HG03095 (cell line): ENCODE results near the gene ACKR2.
A peak's percentile ranks its signal among the peaks of the same experiment; 100 is the strongest.

Experiments
- ATAC-seq: cut with Tn5 transposase; IDR thresholded peaks from one replicate; pipeline ENCODE4 v1.9.1; 2021; ENCODE audit warnings: moderate library complexity; ENCODE audit not compliant: unreplicated experiment

ACKR2 gene

DNA sequence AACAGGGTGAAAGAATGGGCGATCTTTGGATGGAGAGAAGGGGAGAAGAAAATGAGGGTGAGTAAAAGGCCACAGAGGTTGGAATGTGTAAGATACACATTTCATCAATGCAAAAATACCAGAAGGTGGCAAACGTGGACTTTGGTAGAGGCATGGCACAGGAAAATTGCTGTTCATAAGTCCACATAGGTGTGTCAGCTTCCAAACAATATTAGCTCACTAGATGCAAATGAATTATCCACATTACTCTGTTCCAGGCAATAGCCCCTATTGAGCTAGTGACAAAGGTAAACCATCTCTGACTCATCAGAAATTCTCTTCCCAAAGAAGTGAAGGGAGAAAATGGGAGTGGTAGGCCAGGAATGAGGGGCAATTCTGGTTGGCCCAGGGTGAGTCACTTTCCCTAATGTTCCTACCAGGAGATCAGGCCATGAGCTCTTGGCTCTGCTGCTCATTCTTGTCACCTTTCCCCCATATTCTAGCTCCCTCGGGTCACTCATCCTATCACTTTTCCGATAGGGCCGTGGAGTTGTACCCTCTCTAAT, 19.9 kb downstream of the ACKR2 start:
- ATAC-seq = no peak

DNA sequence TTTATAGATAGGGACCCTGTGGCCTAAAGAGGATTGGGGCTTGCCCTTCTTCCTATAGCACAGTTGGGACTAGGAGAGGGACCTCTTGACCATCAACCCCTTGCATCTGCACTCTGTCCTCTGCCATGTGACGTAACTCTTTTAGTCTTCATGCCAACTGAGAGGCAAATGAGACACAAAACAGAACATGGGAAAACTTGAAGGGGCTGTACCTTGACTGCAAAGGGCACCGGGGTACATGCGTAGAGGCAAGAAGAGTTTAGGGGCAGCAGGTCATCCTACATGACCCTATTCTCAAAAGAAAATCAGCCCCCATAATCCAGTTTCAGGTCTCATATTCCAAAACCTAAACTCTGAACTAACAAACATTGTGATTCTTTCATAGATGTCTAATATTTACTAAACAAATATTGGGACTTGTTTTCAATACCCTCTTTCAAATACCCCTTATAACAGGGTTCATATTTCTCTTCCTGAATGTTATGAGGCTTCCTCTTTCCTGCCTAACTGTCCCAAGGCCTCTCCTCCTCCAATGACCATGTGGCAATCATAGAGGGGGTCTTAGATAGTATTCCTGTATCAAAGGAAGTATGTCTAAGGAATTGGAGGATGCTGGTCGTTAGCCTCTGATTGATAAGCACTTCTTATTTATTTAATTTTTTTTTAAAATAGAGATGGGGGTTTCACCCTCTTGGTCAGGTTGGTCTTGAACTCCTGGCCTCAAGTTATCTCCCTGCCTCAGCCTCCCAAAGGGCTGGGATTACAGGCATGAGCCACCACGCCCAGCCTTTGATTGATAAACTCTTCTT, 20.6 kb downstream of the ACKR2 start:
- ATAC-seq = no peak

DNA sequence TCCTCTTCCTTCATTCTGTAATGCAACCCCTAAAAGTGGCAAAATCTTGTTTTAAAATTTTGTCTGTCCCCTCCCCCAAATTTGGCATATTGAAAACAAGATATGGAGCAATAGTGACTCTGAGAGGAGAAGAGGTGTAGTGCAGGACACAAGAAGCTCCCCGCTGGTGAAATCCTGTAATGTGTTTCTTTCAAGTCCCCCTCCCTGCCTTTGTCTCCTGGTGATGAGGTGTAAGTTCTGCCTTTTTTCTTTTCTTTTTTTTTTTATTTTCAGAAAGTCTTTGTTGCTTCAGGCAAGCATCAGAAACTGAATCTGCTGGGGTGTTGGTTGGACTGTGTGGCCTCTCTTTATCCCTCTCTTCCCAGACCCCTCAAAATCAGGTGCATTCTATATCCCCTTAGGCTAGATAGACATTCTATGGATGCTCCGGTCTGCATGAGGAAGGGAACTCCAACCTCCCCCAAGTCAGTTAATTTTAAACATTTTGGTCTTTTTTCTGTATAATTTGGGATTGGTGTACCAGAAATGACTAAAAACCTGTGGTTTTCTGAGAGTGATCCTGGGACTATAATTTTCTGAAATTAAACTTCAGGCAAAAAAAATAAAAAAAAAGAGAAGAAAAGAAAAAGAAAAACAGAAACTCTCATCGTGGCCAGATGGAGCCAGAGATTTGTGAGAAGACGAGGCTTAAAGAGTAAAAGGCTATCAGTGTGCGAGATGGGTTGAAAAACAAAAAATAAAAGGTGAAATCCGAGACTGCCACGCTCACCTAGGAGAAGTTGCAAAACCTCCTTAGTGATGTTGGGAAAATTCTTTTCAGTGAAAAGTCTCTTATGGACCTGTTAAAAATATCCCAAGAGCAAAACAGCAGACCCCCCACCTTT, 21.4 kb downstream of the ACKR2 start:
- no peak for ATAC-seq

GRCh38 chr3:42831321-42831713, 22.1 kb downstream of the ACKR2 start:
- ATAC-seq = no peak

GRCh38 chr3:42836150-42837123, 27.2 kb downstream of the ACKR2 start:
- no peak for ATAC-seq

DNA sequence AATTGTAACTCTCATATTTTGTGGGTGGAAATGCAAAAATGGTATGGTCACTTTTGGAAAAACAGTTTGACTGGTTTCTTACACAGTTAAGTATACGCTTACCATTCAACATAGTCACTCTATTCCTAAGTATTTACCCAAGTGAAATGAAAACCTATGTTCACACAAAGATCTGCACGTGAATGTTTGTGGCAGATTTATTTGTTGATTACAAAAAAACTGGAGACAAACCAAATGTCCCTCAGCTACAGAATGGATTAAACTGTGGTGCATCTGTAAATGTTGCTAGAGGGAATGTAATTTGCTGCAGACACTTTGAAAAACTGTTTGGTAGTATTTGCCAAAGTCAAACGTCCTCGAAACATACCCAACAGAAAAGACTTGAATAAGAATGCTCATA, 29.3 kb downstream of the ACKR2 start:
- no peak for ATAC-seq

DNA sequence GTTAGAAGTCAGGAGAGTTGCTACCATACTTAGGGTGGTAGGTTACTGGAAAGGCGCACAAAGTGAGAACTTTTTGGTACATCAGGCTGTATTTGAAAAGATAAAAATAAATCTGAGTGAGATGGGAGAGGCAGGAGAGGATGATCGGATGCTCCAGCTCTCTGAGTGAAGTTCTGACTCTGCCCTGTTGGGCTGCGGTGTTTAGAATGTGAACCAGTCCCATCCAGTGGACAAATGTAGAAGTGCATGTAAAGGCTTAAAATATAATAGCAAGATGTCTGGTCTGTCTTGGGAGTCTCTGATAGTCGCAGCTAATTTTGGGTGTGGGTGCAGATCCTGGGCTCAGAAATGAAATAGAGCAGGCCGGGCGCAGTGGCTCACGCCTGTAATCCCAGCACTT, 30.4 kb downstream of the ACKR2 start:
- peak; percentile 97 for ATAC-seq

GRCh38 chr3:42841332-42841731, 32.1 kb downstream of the ACKR2 start:
- ATAC-seq = no peak

GRCh38 chr3:42843713-42844411, 34.6 kb downstream of the ACKR2 start:
- no peak for ATAC-seq

GRCh38 chr3:42844412-42844713, 35.1 kb downstream of the ACKR2 start:
- ATAC-seq = no peak

DNA sequence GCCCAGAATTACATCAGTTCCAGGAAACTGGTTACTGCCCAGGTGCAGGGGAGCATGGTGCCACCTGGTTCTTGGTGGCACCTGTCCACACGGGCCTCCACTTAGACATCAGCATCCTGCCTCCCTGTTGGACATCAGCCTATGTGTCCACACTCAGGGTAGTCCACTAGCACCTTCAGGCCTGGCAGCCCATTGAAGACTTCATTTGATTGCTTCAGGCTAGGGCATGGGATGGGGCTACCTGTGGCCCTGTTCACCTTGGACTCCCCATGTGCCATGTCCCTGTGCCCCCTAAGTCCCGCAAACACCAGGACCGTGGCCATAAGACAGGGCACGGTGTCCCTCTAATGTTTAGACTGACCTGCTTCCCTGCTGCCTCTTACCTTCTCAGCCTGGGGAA, 35.6 kb downstream of the ACKR2 start:
- no peak for ATAC-seq

DNA sequence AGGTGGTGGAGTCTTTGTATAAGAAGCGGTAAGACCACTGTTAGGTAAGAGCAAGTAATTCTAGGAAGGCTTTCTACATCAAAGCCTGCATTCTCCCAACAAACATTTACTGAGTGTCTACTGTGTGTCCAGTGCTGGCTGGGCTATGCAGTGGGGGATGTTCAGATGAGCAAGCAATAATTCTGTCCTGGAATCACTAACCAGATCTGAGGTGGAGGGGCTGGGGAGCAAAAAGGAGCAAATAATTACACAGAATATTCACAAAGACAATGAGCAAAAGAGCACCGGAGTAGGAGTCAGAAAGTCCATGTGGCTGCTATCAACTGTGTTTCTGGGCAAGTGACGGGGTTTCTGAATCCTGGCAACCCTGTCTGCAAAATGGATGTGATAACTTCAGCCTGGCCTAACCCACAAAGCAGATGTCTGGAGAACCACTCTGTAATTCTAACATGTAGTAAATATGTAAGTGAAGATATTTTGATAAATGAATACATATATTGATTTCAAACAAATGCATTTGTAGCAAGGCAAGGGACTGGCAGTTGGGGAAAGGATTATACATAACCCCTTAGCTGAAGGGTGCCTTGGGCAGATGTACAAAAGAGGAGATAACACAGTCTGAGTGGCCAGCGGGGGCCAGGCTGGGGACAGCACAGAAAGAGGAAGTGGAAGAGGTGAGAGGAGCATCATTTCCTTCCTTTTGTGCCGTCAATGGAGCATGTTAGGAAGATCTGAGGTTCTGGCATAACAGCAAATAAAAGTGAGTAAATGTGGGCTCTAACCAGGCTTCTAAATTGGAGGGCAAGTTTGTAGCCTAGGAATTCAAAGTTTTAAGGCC, 37.7 kb downstream of the ACKR2 start:
- no peak for ATAC-seq

- no peak for ATAC-seq
These were observed 38.5 kb downstream of the ACKR2 start for GRCh38 chr3:42847731-42848130.

DNA sequence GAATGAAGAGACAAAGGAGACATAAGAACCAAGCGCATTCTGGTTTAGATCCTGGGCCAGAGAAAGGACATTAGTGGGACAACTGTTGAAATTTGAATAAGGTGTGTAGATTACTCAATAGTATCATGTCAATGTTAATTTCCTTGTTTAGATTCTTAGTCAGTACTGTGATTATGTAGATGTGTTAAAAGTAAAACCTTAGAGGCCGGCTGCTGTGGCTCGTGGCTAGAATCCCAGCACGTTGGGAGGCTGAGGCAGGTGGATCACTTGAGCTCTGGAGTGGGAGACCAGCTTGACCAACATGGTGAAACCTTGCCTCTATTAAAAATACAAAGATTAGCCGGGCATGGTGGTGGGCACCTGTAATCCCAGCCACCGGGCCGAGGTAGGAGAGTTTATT, 39.8 kb downstream of the ACKR2 start:
- ATAC-seq = no peak

DNA sequence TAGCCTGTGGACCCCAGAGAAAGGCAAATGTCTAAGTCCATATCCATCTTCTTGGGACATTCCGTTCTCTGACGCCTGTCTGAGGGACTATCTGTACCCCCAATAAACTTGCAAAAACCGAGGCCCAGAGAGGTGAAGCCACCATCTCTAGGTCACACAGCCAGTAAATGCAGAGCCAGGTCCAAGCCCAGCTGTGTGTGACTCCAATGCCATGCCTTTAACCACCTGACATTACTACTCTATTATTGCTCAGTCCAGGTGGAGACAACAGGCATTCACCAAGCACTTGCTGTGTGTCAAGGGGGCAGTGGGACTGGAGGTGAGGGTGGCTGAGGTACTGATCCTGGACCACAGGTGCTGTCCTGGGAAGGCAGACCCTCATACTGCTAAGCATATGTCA, 41.0 kb downstream of the ACKR2 start:
- ATAC-seq = no peak

DNA sequence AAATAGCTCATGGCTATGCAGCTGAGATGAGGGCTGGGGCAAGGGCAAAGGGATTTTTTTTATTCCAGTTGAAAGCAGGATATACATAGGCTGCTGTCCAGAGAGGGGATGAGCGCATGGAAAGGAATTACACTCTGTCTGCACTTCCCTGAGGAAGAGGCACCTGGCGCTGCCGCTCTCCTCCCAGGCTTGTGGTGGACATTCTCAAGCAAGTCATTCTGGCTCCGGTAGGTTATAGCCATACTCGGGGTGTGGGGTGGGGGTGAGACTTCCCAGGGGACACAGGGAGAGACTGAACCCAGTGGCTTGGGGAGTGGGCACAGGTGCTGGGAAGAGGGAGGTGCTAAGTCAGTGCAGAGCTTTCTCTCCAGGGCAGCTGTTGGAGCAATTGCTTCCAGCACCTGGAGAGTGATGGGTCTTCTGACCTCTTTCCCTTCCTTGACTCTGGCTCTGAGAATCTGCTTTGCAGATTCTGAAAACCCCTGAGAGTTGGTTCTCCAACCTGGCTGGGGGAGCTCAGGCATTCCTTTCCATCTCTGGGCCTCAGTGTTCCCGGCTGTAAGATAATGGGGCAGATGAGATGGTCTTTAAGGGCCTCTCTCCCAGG, 42.1 kb downstream of the ACKR2 start:
- no peak for ATAC-seq

- no peak for ATAC-seq
These were observed 43.2 kb downstream of the ACKR2 start for GRCh38 chr3:42852441-42852840.

- no peak for ATAC-seq
These were observed 43.8 kb downstream of the ACKR2 start for GRCh38 chr3:42853056-42853455.

DNA sequence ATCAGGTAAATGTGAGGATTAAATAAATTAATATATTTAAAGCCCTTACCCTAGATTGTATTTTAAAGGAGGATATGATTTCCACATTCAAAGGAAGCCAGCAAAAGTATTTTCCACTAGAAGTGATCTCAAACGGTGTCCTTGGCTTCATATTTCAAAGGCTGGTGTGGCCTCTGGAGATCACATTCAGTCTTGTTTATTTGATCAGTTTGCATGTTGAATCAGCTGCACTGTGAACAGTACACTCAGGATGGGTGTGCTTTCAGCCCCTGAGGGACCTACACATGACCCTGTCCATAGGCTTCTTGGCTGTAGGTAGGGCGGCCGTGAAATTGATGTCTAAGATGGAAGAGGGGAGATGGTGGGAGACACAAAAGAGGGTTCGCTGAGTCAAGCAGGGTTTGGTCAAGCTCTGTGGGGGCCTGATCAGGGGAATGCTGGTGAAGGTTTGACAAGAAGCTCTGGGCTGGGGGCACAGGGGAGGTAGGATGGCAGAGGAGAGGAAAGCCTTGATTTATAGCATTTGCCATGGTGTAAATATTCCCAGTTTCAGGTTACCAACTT, 44.6 kb downstream of the ACKR2 start:
- ATAC-seq = no peak
